H9 (cell line): ENCODE data around the gene TCP11L1. TPM values are rescaled to one million over a fixed set of nuclear protein-coding genes. Genes with fewer than 3 reads are reported as not detected.
A peak's percentile ranks its signal among the peaks of the same experiment; 100 is the strongest.

Experiments
- DNase-seq: peaks from one replicate; pipeline ENCODE4 v3.0.0-alpha.2; 2017
- H2AFZ ChIP-seq: one replicate; pipeline ENCODE4 v1.6.1; 2013; ENCODE audit warnings: mild to moderate bottlenecking, low read length, control low read depth, moderate library complexity
- H2AK5ac ChIP-seq: 2 replicates; pipeline ENCODE4 v1.6.1; 2013; ENCODE audit warnings: low read length, control low read depth, mixed read lengths; ENCODE audit not compliant: insufficient read length
- H2BK120ac ChIP-seq: one replicate; pipeline ENCODE4 v1.6.1; 2013; ENCODE audit warnings: low read depth, mild to moderate bottlenecking, low read length, control low read depth, inconsistent platforms; ENCODE audit not compliant: poor library complexity, severe bottlenecking
- H2BK12ac ChIP-seq: 2 replicates; pipeline ENCODE4 v1.6.1; 2013; ENCODE audit warnings: low read length, control low read depth, mixed read lengths, low read depth; ENCODE audit not compliant: insufficient read length
- H2BK15ac ChIP-seq: 2 replicates; pipeline ENCODE4 v1.6.1; 2013; ENCODE audit warnings: low read depth, low read length, control low read depth
- H2BK20ac ChIP-seq: one replicate; pipeline ENCODE4 v1.6.1; 2013; ENCODE audit warnings: low read depth, mild to moderate bottlenecking, low read length, control low read depth, inconsistent platforms; ENCODE audit not compliant: poor library complexity, severe bottlenecking
- H2BK5ac ChIP-seq: 2 replicates; pipeline ENCODE4 v1.6.1; 2013; ENCODE audit warnings: low read length, control low read depth, mixed read lengths; ENCODE audit not compliant: insufficient read length
- H3K14ac ChIP-seq: 2 replicates; pipeline ENCODE4 v1.6.1; 2013; ENCODE audit warnings: low read length, control low read depth; ENCODE audit not compliant: insufficient read depth
- H3K18ac ChIP-seq: 2 replicates; pipeline ENCODE4 v1.6.1; 2013; ENCODE audit warnings: low read depth, mild to moderate bottlenecking, mixed read lengths, low read length, control low read depth; ENCODE audit not compliant: insufficient read length
- H3K23ac ChIP-seq: 2 replicates; pipeline ENCODE4 v1.6.1; 2013; ENCODE audit warnings: low read length, control low read depth, mixed read lengths, low read depth; ENCODE audit not compliant: insufficient read length
- H3K23me2 ChIP-seq: 2 replicates; pipeline ENCODE4 v1.6.1; 2013; ENCODE audit warnings: low read depth, mild to moderate bottlenecking, mixed read lengths, low read length, control low read depth; ENCODE audit not compliant: insufficient read length, poor library complexity, severe bottlenecking
- H3K27ac ChIP-seq: 2 replicates; pipeline ENCODE4 v1.5.1; 2013; ENCODE audit warnings: low read length, control low read depth, mixed read lengths, low read depth; ENCODE audit not compliant: insufficient read length
- H3K27me3 ChIP-seq: 2 replicates; pipeline ENCODE4 v1.6.1; 2013; ENCODE audit warnings: low read length, control low read depth, inconsistent platforms; ENCODE audit not compliant: insufficient read depth
- H3K4ac ChIP-seq: 2 replicates; pipeline ENCODE4 v1.6.1; 2013; ENCODE audit warnings: low read depth, mild to moderate bottlenecking, control low read depth, inconsistent platforms, low read length, moderate library complexity
- H3K4me1 ChIP-seq: 2 replicates; pipeline ENCODE4 v1.6.1; 2013; ENCODE audit warnings: low read length, control low read depth, inconsistent platforms; ENCODE audit not compliant: insufficient read depth
- H3K4me2 ChIP-seq: 2 replicates; pipeline ENCODE4 v1.6.1; 2013; ENCODE audit warnings: low read length, control low read depth, mixed read lengths; ENCODE audit not compliant: insufficient read length, insufficient read depth
- H3K56ac ChIP-seq: 2 replicates; pipeline ENCODE4 v1.6.1; 2013; ENCODE audit warnings: low read depth, mild to moderate bottlenecking, mixed read lengths, low read length, control low read depth; ENCODE audit not compliant: insufficient read length
- H3K79me1 ChIP-seq: 2 replicates; pipeline ENCODE4 v1.6.1; 2013; ENCODE audit warnings: low read depth, mild to moderate bottlenecking, moderate library complexity, low read length, control low read depth, inconsistent platforms; ENCODE audit not compliant: insufficient read depth, poor library complexity, severe bottlenecking
- H3K79me2 ChIP-seq: 2 replicates; pipeline ENCODE4 v1.6.1; 2013; ENCODE audit warnings: low read length, control low read depth, inconsistent platforms; ENCODE audit not compliant: insufficient read depth
- H3K9ac ChIP-seq: 2 replicates; pipeline ENCODE4 v1.6.1; 2013; ENCODE audit warnings: low read length, control low read depth, mixed read lengths; ENCODE audit not compliant: insufficient read length; ENCODE audit errors: extremely low read depth
- H3K9me3 ChIP-seq: one replicate; pipeline ENCODE4 v1.6.1; 2013; ENCODE audit warnings: low read depth, low read length, inconsistent platforms; ENCODE audit not compliant: control insufficient read depth
- H3T11ph ChIP-seq: one replicate; pipeline ENCODE4 v1.6.1; 2013; ENCODE audit warnings: mild to moderate bottlenecking, low read length, control low read depth, inconsistent platforms
- H4K20me1 ChIP-seq: one replicate; pipeline ENCODE4 v1.6.1; 2013; ENCODE audit not compliant: control insufficient read depth, insufficient read length, insufficient read depth
- H4K5ac ChIP-seq: 2 replicates; pipeline ENCODE4 v1.6.1; 2013; ENCODE audit warnings: low read depth, mild to moderate bottlenecking, mixed read lengths, low read length, control low read depth; ENCODE audit not compliant: insufficient read length
- H4K8ac ChIP-seq: replicated peaks from 2 replicates; pipeline ENCODE4 v1.6.1; 2013; ENCODE audit warnings: low read length, control low read depth, mixed read lengths, low read depth; ENCODE audit not compliant: insufficient read length
- H4K91ac ChIP-seq: 2 replicates; pipeline ENCODE4 v1.6.1; 2013; ENCODE audit warnings: low read depth, mild to moderate bottlenecking, moderate library complexity, mixed read lengths, low read length, control low read depth; ENCODE audit not compliant: insufficient read length
- H3K27ac Mint-ChIP-seq, 3 experiments: 2 replicates in 2 of 3; 3 replicates in 1 of 3; pipeline ENCODE4 v1.8.0; 2020 to 2021; ENCODE audit warnings: mixed read lengths in 3 of 3, mild to moderate bottlenecking in 1 of 3, moderate library complexity in 1 of 3
- H3K27me3 Mint-ChIP-seq: 2 replicates; pipeline ENCODE4 v1.8.0; 2021; ENCODE audit warnings: low read depth, mild to moderate bottlenecking, moderate library complexity, mixed read lengths
- H3K36me3 Mint-ChIP-seq, 3 experiments: 2 replicates in 2 of 3; 3 replicates in 1 of 3; pipeline ENCODE4 v1.8.0; 2020 to 2021; ENCODE audit warnings: low read depth in 3 of 3, mixed read lengths in 3 of 3; ENCODE audit not compliant: insufficient read depth in 1 of 3
- H3K4me1 Mint-ChIP-seq, 2 experiments: 2 replicates each; pipeline ENCODE4 v1.8.0; 2020; ENCODE audit warnings: mixed read lengths in 2 of 2
- H3K4me3 Mint-ChIP-seq, 2 experiments: 2 replicates in 1 of 2; 3 replicates in 1 of 2; pipeline ENCODE4 v1.8.0; 2020 to 2021; ENCODE audit warnings: mild to moderate bottlenecking in 2 of 2, mixed read lengths in 2 of 2, moderate library complexity in 1 of 2
- H3K9me3 Mint-ChIP-seq, 2 experiments: 2 replicates in 1 of 2; 3 replicates in 1 of 2; pipeline ENCODE4 v1.8.0; 2020; ENCODE audit warnings: mild to moderate bottlenecking in 2 of 2, mixed read lengths in 2 of 2, moderate library complexity in 1 of 2
- WGBS: extraction: QIAGEN DNeasy Blood & Tissue Kit; methylation state at CpG from one replicate; pipeline ENCODE4 v1.1.7; 2013; ENCODE audit warnings: missing lambda C conversion rate, low lambda C conversion rate, mixed read lengths; ENCODE audit not compliant: insufficient read length; ENCODE audit errors: extremely low coverage; 5-methylcytosine and 5-hydroxymethylcytosine counted together
- total RNA-seq: library from RNA; stranded (reverse); gene quantifications from 2 replicates; pipeline ENCODE4 v1.2.1, GENCODE V29; 2021
- TF ChIP-seq, protein P1 (sequence below): fragments of 200-600 bp; sonication (generic); conservative IDR thresholded peaks from 3 replicates; pipeline ENCODE4 v1.8.0; 2021; ENCODE audit warnings: antibody characterized with exemption, mild to moderate bottlenecking

The TCP11L1 gene
- total RNA-seq, 1 experiment from 2014 or later: 20.3 TPM

- peaks cover 28% of the 10 kb centered on the region for H3K27me3 Mint-ChIP-seq
- H3T11ph ChIP-seq: no peak overlapping the region
- no peak overlapping the region for H3K23ac ChIP-seq
- no peak overlapping the region for H3K4me2 ChIP-seq
- no peak overlapping the region for H2BK5ac ChIP-seq
- peaks cover 16 to 20% of the 10 kb centered on the region in 2 experiments for H3K4me1 Mint-ChIP-seq
- H2AK5ac ChIP-seq: no peak overlapping the region
- H3K4me1 ChIP-seq: peaks cover 2% of the 10 kb centered on the region; the same call in 1 of the 2 replicates
- no peak overlapping the region for H3K9ac ChIP-seq
- no peaks in the 10 kb centered on the region for H3K9me3 Mint-ChIP-seq
- H4K20me1 ChIP-seq: no peaks in the 10 kb centered on the region
- H2BK20ac ChIP-seq: no peak overlapping the region
- no peak overlapping the region for H3K14ac ChIP-seq
- H4K91ac ChIP-seq: no peak overlapping the region
- no peaks in the 10 kb centered on the region for H3K36me3 Mint-ChIP-seq
- H2AFZ ChIP-seq: no peak overlapping the region
- no peak overlapping the region for H4K8ac ChIP-seq
- H2BK15ac ChIP-seq: no peak overlapping the region
- H3K27ac ChIP-seq: no peak overlapping the region
- DNase-seq: no peak
- no CpG with 5 or more reads among the region's 9 CpGs for WGBS
- peak overlapping the region; percentile 12 to 83; a peak in 3 of 5 replicates for H3K4me3 Mint-ChIP-seq
- H2BK120ac ChIP-seq: no peak overlapping the region
- no peak overlapping the region for H3K56ac ChIP-seq
- H3K18ac ChIP-seq: no peak overlapping the region
- no peak overlapping the region for H4K5ac ChIP-seq
- H3K4ac ChIP-seq: no peak overlapping the region
- no peaks in the 10 kb centered on the region for H3K79me2 ChIP-seq
- no peaks in the 10 kb centered on the region for H3K9me3 ChIP-seq
- H2BK12ac ChIP-seq: no peak overlapping the region
- H3K27me3 ChIP-seq: no peaks in the 10 kb centered on the region
- no peak overlapping the region; a peak in 1 of 7 replicates for H3K27ac Mint-ChIP-seq
- no peaks in the 10 kb centered on the region for H3K79me1 ChIP-seq
- H3K23me2 ChIP-seq: peaks cover 7% of the 10 kb centered on the region
- TF ChIP-seq, protein P1, sequence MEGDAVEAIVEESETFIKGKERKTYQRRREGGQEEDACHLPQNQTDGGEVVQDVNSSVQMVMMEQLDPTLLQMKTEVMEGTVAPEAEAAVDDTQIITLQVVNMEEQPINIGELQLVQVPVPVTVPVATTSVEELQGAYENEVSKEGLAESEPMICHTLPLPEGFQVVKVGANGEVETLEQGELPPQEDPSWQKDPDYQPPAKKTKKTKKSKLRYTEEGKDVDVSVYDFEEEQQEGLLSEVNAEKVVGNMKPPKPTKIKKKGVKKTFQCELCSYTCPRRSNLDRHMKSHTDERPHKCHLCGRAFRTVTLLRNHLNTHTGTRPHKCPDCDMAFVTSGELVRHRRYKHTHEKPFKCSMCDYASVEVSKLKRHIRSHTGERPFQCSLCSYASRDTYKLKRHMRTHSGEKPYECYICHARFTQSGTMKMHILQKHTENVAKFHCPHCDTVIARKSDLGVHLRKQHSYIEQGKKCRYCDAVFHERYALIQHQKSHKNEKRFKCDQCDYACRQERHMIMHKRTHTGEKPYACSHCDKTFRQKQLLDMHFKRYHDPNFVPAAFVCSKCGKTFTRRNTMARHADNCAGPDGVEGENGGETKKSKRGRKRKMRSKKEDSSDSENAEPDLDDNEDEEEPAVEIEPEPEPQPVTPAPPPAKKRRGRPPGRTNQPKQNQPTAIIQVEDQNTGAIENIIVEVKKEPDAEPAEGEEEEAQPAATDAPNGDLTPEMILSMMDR: no peak
Measured at GRCh38 chr11:33017478-33017877, 21.9 kb upstream of the TCP11L1 start.
